OCI-LY7 (cell line): ENCODE results near the gene MAS1.

Experiments used
- CTCF ChIP-seq: fragments of 200-600 bp; sonication (generic); conservative IDR thresholded peaks from 2 replicates; pipeline ENCODE4 v1.5.1; 2014; ENCODE audit warnings: mild to moderate bottlenecking, antibody characterized with exemption, low read length, moderate library complexity, mixed read lengths
- EZH2phosphoT487 ChIP-seq: fragments of 200-600 bp; sonication (generic); IDR thresholded peaks from 2 replicates; pipeline ENCODE4 v1.6.1; 2018; ENCODE audit warnings: low read depth, borderline replicate concordance, mild to moderate bottlenecking, mixed run types, antibody characterized with exemption, low read length, moderate library complexity, mixed read lengths

DNA sequence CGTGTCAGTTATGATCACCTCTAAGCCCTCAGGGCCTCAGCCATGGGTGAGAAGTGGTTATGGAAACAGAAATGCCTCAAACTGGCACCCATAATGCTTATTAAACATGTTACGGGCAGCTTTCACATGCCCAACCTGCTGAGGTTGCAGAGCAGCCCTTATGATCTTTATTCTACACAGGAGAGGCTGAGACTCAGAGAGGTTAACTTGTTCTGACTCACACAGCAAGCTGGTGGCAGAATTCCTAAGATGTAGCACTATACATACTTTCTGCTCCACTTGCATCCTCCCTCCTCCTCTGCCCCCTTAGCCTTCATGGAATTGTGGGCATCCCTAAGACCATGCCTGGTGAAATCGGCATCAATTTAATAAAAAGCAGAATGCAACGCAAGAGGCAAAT is 43.4 kb downstream of the MAS1 start:
- TF ChIP-seq CTCF (no peak), EZH2phosphoT487 (no peak)
